Measurements from ENCODE around the gene ZC3H18. TPM values are rescaled to one million over a fixed set of nuclear protein-coding genes. Genes with fewer than 3 reads are reported as not detected.

The ZC3H18 gene
- total and polyA plus RNA-seq, 10 of the 15 experiments (the other 5 are each of a cell fraction or from before 2014, with no cell fraction given): 1.0 to 58.3 (median 22.4) TPM

- TF ChIP-seq, protein P1, sequence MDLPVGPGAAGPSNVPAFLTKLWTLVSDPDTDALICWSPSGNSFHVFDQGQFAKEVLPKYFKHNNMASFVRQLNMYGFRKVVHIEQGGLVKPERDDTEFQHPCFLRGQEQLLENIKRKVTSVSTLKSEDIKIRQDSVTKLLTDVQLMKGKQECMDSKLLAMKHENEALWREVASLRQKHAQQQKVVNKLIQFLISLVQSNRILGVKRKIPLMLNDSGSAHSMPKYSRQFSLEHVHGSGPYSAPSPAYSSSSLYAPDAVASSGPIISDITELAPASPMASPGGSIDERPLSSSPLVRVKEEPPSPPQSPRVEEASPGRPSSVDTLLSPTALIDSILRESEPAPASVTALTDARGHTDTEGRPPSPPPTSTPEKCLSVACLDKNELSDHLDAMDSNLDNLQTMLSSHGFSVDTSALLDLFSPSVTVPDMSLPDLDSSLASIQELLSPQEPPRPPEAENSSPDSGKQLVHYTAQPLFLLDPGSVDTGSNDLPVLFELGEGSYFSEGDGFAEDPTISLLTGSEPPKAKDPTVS (IDR thresholded peaks at IDR 0.05; ENCODE audit: low read depth, low read length): no peak
- TF ChIP-seq HCFC1 (IDR thresholded peaks at IDR 0.05; ENCODE audit: low read length) (no peak), CEBPB (IDR thresholded peaks at IDR 0.05; ENCODE audit: borderline replicate concordance in 1 of 2, low read depth in 2 of 2, low read length in 2 of 2) (no peak), JUND (IDR thresholded peaks at IDR 0.05; ENCODE audit: low read depth, low read length) (no peak), CTCF (IDR thresholded peaks at IDR 0.05 in 2 of 3, conservative IDR thresholded peaks at IDR 0.05 in 1 of 3; ENCODE audit: control insufficient read depth in 2 of 3, extremely low read depth in 1 of 3, insufficient read depth in 1 of 3, low read depth in 3 of 3, low read length in 3 of 3) (no peak), SMAD1 (IDR thresholded peaks at IDR 0.05; ENCODE audit: low read depth, partially characterized antibody) (no peak), YY1 (IDR thresholded peaks at IDR 0.05; ENCODE audit: low read depth, low read length) (no peak), BMI1 (IDR thresholded peaks at IDR 0.05; ENCODE audit: borderline replicate concordance) (no peak), KLF5 (IDR thresholded peaks at IDR 0.05; ENCODE audit: partially characterized antibody) (no peak), ETV6 (conservative IDR thresholded peaks at IDR 0.05 in 1 of 2, IDR thresholded peaks at IDR 0.05 in 1 of 2; ENCODE audit: borderline replicate concordance in 1 of 2, low read depth in 1 of 2) (peak in 1 of 2 experiments; percentile 82; a peak in 2 of 4 replicates), POLR2A (IDR thresholded peaks at IDR 0.05; ENCODE audit: low read depth, low read length) (peak; percentile 80), ZNF217 (IDR thresholded peaks at IDR 0.05) (no peak), USF2 (IDR thresholded peaks at IDR 0.05; ENCODE audit: borderline replicate concordance, low read depth, low read length) (no peak), EP300 (IDR thresholded peaks at IDR 0.05; ENCODE audit: borderline replicate concordance in 1 of 2, control insufficient read depth in 1 of 2, low read depth in 2 of 2, low read length in 2 of 2) (no peak), NFYA (IDR thresholded peaks at IDR 0.05; ENCODE audit: borderline replicate concordance, low read depth, low read length) (no peak), HDGF (IDR thresholded peaks at IDR 0.05) (no peak), RELA (IDR thresholded peaks at IDR 0.05; ENCODE audit: borderline replicate concordance, partially characterized antibody) (no peak), SRF (IDR thresholded peaks at IDR 0.05; ENCODE audit: low read depth in 2 of 2, low read length in 2 of 2) (no peak), RCOR1 (conservative IDR thresholded peaks at IDR 0.05; ENCODE audit: low read depth, low read length) (no peak), EGR1 (IDR thresholded peaks at IDR 0.05; ENCODE audit: borderline replicate concordance in 1 of 2, low read depth in 2 of 2, low read length in 2 of 2) (peak in 1 of 2 experiments; percentile 56; a peak in 1 of 3 replicates)
- TF ChIP-seq, protein P2, sequence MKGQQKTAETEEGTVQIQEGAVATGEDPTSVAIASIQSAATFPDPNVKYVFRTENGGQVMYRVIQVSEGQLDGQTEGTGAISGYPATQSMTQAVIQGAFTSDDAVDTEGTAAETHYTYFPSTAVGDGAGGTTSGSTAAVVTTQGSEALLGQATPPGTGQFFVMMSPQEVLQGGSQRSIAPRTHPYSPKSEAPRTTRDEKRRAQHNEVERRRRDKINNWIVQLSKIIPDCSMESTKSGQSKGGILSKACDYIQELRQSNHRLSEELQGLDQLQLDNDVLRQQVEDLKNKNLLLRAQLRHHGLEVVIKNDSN (IDR thresholded peaks at IDR 0.05; ENCODE audit: borderline replicate concordance, extremely low read length, insufficient read depth, low read depth, low read length): no peak
- TF ChIP-seq, protein P3, sequence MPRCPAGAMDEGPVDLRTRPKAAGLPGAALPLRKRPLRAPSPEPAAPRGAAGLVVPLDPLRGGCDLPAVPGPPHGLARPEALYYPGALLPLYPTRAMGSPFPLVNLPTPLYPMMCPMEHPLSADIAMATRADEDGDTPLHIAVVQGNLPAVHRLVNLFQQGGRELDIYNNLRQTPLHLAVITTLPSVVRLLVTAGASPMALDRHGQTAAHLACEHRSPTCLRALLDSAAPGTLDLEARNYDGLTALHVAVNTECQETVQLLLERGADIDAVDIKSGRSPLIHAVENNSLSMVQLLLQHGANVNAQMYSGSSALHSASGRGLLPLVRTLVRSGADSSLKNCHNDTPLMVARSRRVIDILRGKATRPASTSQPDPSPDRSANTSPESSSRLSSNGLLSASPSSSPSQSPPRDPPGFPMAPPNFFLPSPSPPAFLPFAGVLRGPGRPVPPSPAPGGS (IDR thresholded peaks at IDR 0.05; ENCODE audit: borderline replicate concordance, insufficient read depth, low read depth, low read length, poor library complexity, severe bottlenecking): peak; percentile 41
Measured at GRCh38 chr16:88533932-88534637, 36.1 kb upstream of the ZC3H18 start (continued).

Measured in GM12878 (cell line).